HTR-8/SVneo (cell line): Measurements from ENCODE around the gene CAPN5.
A peak's percentile ranks its signal among the peaks of the same experiment; 100 is the strongest.

Experiments used
- DNase-seq: peaks from one replicate; pipeline ENCODE4 v3.0.0; 2011; ENCODE audit warnings: low spot score, mixed read lengths; ENCODE audit not compliant: insufficient read length
- FAIRE-seq: peaks from 2 replicates; lab custom pipeline; 2011; peaks lifted over from hg19 to GRCh38; lab: Jason Lieb, UNC

The CAPN5 gene

GRCh38 chr11:77111946-77112345, 45.2 kb downstream of the CAPN5 start:
- FAIRE-seq (no peak), DNase-seq (no peak)

GRCh38 chr11:77112641-77113381, 46.0 kb downstream of the CAPN5 start:
- FAIRE-seq = no peak

GRCh38 chr11:77113382-77114088, 46.8 kb downstream of the CAPN5 start:
- DNase-seq = peak; percentile 70
- FAIRE-seq = no peak

More at GRCh38 chr11:77112641-77113381, 46.0 kb downstream of the CAPN5 start:
- DNase-seq = no peak

- no peak for FAIRE-seq
These were observed 47.3 kb downstream of the CAPN5 start for GRCh38 chr11:77114089-77114463.

GRCh38 chr11:77115181-77115611, 48.4 kb downstream of the CAPN5 start:
- FAIRE-seq (no peak), DNase-seq (no peak)

More at GRCh38 chr11:77114089-77114463, 47.3 kb downstream of the CAPN5 start:
- no peak for DNase-seq

- DNase-seq = no peak
- FAIRE-seq = no peak
These were observed 49.2 kb downstream of the CAPN5 start for GRCh38 chr11:77115956-77116355.

GRCh38 chr11:77117492-77117891, 50.7 kb downstream of the CAPN5 start:
- no peak for DNase-seq
- no peak for FAIRE-seq

- DNase-seq (no peak), FAIRE-seq (no peak)
These were observed 51.3 kb downstream of the CAPN5 start for GRCh38 chr11:77118086-77118485.

GRCh38 chr11:77118971-77119370, 52.2 kb downstream of the CAPN5 start:
- FAIRE-seq = no peak
- DNase-seq = no peak

- DNase-seq = no peak
- FAIRE-seq = no peak
These were observed 52.8 kb downstream of the CAPN5 start for GRCh38 chr11:77119531-77119936.

GRCh38 chr11:77120571-77120970, 53.8 kb downstream of the CAPN5 start:
- FAIRE-seq = peak; percentile 20

GRCh38 chr11:77121096-77121640, 54.4 kb downstream of the CAPN5 start:
- DNase-seq (no peak), FAIRE-seq (no peak)

More at GRCh38 chr11:77120571-77120970, 53.8 kb downstream of the CAPN5 start:
- no peak for DNase-seq

- DNase-seq (no peak), FAIRE-seq (no peak)
These were observed 55.3 kb downstream of the CAPN5 start for GRCh38 chr11:77121876-77122575.

GRCh38 chr11:77122576-77123212, 55.9 kb downstream of the CAPN5 start:
- FAIRE-seq (no peak), DNase-seq (no peak)

GRCh38 chr11:77123591-77123990, 56.8 kb downstream of the CAPN5 start:
- FAIRE-seq = no peak
- DNase-seq = no peak

GRCh38 chr11:77124041-77124440, 57.3 kb downstream of the CAPN5 start:
- no peak for FAIRE-seq

GRCh38 chr11:77124488-77124887, 57.7 kb downstream of the CAPN5 start:
- FAIRE-seq (no peak), DNase-seq (no peak)

More at GRCh38 chr11:77124041-77124440, 57.3 kb downstream of the CAPN5 start:
- no peak for DNase-seq

GRCh38 chr11:77125191-77125590, 58.4 kb downstream of the CAPN5 start:
- no peak for DNase-seq
- FAIRE-seq = no peak

- DNase-seq = no peak
- no peak for FAIRE-seq
These were observed 58.9 kb downstream of the CAPN5 start for GRCh38 chr11:77125695-77126094.

- FAIRE-seq (peak; percentile 70), DNase-seq (no peak)
These were observed 59.5 kb downstream of the CAPN5 start for GRCh38 chr11:77126156-77126775.
